ENCODE data around the gene ZNF454.

DNA sequence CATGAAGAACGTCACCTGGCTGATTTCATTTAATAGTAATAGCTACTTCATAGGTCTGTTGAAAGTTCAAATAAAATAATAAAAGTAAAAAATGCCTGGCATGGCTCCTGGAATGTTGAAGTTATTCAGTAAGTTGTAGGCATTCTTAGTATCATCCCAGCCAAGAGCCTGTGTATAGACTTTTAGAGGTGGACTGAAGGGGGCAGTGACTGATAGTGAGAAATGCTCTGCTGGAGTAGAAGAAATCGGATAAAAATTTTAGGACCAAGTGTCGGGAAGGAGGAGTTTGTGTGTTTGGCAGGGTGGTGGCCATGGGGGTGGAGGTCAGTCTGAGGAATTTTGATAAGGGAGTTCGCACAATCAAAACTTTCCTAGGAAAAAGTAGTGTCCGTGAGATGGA lies 41.7 kb upstream of the ZNF454 start:
- TF ChIP-seq, protein P1, sequence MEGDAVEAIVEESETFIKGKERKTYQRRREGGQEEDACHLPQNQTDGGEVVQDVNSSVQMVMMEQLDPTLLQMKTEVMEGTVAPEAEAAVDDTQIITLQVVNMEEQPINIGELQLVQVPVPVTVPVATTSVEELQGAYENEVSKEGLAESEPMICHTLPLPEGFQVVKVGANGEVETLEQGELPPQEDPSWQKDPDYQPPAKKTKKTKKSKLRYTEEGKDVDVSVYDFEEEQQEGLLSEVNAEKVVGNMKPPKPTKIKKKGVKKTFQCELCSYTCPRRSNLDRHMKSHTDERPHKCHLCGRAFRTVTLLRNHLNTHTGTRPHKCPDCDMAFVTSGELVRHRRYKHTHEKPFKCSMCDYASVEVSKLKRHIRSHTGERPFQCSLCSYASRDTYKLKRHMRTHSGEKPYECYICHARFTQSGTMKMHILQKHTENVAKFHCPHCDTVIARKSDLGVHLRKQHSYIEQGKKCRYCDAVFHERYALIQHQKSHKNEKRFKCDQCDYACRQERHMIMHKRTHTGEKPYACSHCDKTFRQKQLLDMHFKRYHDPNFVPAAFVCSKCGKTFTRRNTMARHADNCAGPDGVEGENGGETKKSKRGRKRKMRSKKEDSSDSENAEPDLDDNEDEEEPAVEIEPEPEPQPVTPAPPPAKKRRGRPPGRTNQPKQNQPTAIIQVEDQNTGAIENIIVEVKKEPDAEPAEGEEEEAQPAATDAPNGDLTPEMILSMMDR (IDR thresholded peaks at IDR 0.05): no peak
- no peak for TF ChIP-seq POLR2A (IDR thresholded peaks at IDR 0.05)

Data from lower leg skin (tissue), 3 donors.